RCC 7860 (cell line): ENCODE results near the gene CDC23.
"Not testable (repeated sequence)": the region's sequence is repeated elsewhere in the genome, so short reads cannot be mapped to it uniquely, and the experiment has no call there.

ENCODE experiments used
- DNase-seq: peaks from one replicate; pipeline ENCODE4 v3.0.0-alpha.2; 2015; ENCODE audit warnings: low spot score
- FAIRE-seq: peaks from 2 replicates; lab custom pipeline; 2012; peaks lifted over from hg19 to GRCh38; lab: Jason Lieb, UNC

CDC23 gene

GRCh38 chr5:138213161-138214029 lies at the start of gene CDC23:
TSS of gene CDC23 (minus strand) at chr5:138213323. CDS start at chr5:138213312, 11 bp downstream.
- DNase-seq (peak; percentile 98), FAIRE-seq (peak; percentile 98)

- FAIRE-seq (no peak), DNase-seq (no peak)
Measured at GRCh38 chr5:138258704-138259292, 45.7 kb upstream of the CDC23 start.

GRCh38 chr5:138257583-138257982 lies 44.5 kb upstream of the CDC23 start:
- no peak for DNase-seq
- no peak for FAIRE-seq

DNA sequence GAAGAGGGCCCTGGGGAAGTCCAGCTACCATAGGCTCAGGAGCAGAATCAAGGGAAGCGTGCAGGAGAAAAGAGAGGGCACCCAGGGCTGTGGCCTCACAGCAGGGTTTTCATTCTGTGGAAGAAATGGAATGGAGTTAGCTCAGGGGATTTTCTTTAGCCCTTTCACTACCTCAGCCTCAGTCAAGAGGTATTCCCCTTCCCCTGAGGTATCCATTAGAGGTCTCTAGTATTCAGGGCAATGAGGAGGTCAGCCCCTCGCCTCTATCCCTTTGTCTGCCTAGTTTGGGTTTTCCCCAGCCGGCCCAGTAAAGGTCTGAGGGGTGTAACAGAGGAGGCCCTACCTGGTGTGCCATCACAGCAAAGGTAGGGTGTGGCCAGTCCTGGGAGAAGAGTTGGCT lies 39.8 kb upstream of the CDC23 start:
- DNase-seq (no peak), FAIRE-seq (no peak)

DNA sequence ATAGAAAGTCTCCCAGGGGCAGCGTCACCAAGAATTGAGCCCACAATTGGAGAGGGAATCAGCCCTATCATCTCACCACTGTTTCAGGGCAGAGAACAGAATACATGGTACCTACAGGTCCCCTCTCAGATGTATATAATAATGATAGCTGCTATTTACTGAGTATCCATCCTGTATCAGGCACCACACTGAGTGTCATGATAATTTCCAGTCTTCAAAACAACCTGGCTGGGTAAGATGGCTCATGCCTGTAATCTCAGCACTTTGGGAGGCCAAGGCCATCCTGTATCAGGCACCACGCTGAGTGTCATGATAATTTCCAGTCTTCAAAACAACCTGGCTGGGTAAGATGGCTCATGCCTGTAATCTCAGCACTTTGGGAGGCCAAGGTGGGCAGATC lies 34.7 kb upstream of the CDC23 start:
- not testable (repeated sequence) for DNase-seq, FAIRE-seq

- no peak for FAIRE-seq
- DNase-seq: no peak
Measured at GRCh38 chr5:138246822-138247221, 33.7 kb upstream of the CDC23 start.

DNA sequence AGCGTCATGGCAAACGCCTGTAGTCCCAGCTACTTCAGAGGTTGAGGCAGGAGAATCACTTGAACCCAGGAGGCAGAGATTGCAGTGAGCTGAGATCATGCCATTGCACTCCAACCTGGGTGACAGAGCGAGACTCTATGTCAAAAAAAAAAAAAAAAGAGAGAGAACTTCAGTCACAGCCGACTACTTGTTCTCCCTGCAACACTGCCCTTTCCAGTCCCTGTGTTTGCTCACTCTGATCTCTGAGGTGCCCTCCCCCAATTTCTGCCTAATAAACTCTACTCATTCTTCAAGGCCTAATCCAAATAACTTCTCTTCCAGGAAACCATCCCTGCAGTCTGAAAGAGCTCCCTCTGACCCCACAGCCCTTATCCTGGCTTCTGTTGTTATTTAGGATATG lies 33.2 kb upstream of the CDC23 start:
- DNase-seq: no peak
- no peak for FAIRE-seq

GRCh38 chr5:138245717-138246116 lies 32.6 kb upstream of the CDC23 start:
- DNase-seq: no peak
- no peak for FAIRE-seq

GRCh38 chr5:138243794-138244193 lies 30.7 kb upstream of the CDC23 start:
- FAIRE-seq (no peak), DNase-seq (no peak)

- DNase-seq: no peak
- no peak for FAIRE-seq
Measured at GRCh38 chr5:138241688-138242571, 28.8 kb upstream of the CDC23 start.

- no peak for FAIRE-seq
- DNase-seq: no peak
Measured at GRCh38 chr5:138240650-138241385, 27.7 kb upstream of the CDC23 start.

- FAIRE-seq (no peak), DNase-seq (no peak)
Measured at GRCh38 chr5:138238034-138238433, 24.9 kb upstream of the CDC23 start.

- no peak for DNase-seq
Measured at GRCh38 chr5:138234651-138235050, 21.5 kb upstream of the CDC23 start.

DNA sequence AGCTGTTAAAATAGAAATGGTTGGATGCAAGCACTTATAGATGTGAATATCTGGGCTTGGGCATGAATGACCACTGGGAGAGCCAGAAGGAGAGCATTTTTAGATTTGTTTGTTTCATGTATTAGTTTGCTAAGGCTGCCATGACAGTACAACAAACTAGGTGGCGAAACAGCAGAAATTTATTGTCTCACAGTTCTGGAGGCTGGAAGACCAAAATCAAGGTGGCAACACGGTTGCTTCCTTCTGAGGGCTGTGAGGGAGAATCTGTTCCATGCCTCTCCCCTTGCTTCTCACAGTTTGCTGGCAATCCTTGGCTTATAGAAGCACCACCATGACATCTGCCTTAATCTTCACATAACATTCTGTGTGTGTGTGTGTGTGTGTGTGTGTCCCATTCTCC lies 20.2 kb upstream of the CDC23 start:
- FAIRE-seq: no peak
- DNase-seq: no peak

More at GRCh38 chr5:138234651-138235050, 21.5 kb upstream of the CDC23 start:
- no peak for FAIRE-seq

- FAIRE-seq (no peak), DNase-seq (no peak)
Measured at GRCh38 chr5:138230981-138231589, 18.0 kb upstream of the CDC23 start.

- DNase-seq (no peak), FAIRE-seq (no peak)
Measured at GRCh38 chr5:138230261-138230660, 17.1 kb upstream of the CDC23 start.

DNA sequence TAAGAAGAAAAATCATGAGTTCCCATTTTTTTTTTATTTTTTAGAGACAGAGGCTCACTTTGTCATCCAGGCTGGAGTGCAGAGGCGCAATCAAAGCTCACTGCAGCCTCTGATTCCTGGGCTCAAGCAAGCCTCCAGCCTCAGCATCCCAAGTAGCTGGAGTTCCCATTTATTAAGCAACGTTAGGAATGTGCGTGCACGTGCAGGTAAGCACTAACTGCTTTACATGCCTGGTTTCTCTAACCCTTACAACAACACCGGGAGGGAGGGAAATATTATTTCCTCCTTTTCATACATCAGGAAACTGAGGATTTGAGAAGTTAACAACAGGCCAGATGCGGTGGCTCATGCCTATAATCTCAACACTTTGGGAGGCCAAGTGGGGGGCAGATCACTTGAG lies 16.3 kb upstream of the CDC23 start:
- no peak for FAIRE-seq
- no peak for DNase-seq

DNA sequence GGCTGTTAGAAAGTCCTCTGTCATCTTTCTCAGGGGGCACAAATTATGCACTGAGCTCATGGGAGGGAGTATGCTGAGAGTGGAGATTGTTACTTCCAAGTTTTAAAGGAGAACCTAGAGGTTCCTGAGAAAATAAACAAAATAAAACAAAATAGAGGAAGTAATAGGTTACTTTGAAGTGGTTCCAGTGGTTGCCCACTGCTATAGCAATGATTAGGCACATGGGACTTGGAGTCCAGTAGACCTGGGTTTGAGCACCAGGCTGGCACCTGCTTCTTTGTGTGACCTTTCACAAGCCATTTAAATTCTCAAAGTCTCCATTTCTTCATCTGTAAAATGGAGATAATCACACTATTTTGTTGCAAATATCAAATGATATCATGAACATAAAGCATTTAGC lies 13.8 kb upstream of the CDC23 start:
- FAIRE-seq (no peak), DNase-seq (no peak)

GRCh38 chr5:138224712-138225111 lies 11.6 kb upstream of the CDC23 start:
- FAIRE-seq: no peak
- DNase-seq: no peak

DNA sequence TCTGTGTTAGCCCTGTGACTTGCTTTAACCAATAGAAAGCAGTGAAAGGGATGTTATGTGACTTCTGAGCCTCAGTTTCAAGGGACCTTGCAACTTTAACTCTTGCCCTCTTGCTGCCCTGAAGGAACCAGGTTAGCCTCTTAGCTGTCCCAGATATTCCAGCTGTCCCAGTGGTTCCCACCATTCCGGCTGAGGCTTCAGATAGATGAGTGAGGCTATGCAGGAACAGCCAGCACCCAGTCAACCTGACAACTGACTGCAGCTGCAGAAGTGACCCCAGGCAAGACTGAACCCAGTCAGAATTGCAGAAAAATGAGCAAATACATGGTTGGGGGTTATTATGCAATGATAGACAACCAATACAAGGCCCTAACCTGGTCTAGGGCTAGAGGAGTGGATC lies 10.4 kb upstream of the CDC23 start:
- DNase-seq (no peak), FAIRE-seq (no peak)
